GM19328 (cell line): Measurements from ENCODE around the gene CCR5AS.
"Not testable (repeated sequence)": the region's sequence is repeated elsewhere in the genome, so short reads cannot be mapped to it uniquely, and the experiment has no call there.

Experiments used
- ATAC-seq: cut with Tn5 transposase; IDR thresholded peaks from one replicate; pipeline ENCODE4 v1.9.1; 2021; ENCODE audit warnings: mild to moderate bottlenecking, moderate library complexity; ENCODE audit not compliant: unreplicated experiment

CCR5AS gene

GRCh38 chr3:46406788-46407611 lies at the start of gene CCR5AS, which contains the start of gene CCRL2:
Gene CCR5AS (minus strand): TSS chr3:46407066.
Gene CCRL2 (plus strand): TSS chr3:46407259. CDS start chr3:46408080, 821 bp downstream.
- ATAC-seq, result no peak

GRCh38 chr3:46456118-46456517 lies 49.3 kb upstream of the CCR5AS start:
- ATAC-seq, result no peak

GRCh38 chr3:46455231-46456115 lies 48.6 kb upstream of the CCR5AS start:
- no peak for ATAC-seq

GRCh38 chr3:46454606-46455005 lies 47.7 kb upstream of the CCR5AS start:
- ATAC-seq, result no peak

- ATAC-seq, result no peak
These were observed 47.3 kb upstream of the CCR5AS start for GRCh38 chr3:46454209-46454595.

- ATAC-seq, result no peak
These were observed 46.8 kb upstream of the CCR5AS start for GRCh38 chr3:46453526-46454208.

GRCh38 chr3:46449755-46450552 lies 43.1 kb upstream of the CCR5AS start:
- ATAC-seq, result no peak

GRCh38 chr3:46448721-46449120 lies 41.9 kb upstream of the CCR5AS start:
- ATAC-seq, result no peak

GRCh38 chr3:46447228-46447985 lies 40.5 kb upstream of the CCR5AS start:
- ATAC-seq, result no peak

- no peak for ATAC-seq
These were observed 36.0 kb upstream of the CCR5AS start for GRCh38 chr3:46442576-46443530.

- ATAC-seq, result no peak
These were observed 33.8 kb upstream of the CCR5AS start for GRCh38 chr3:46440531-46441294.

- ATAC-seq, result no peak
These were observed 32.0 kb upstream of the CCR5AS start for GRCh38 chr3:46438831-46439230.

- no peak for ATAC-seq
These were observed 28.3 kb upstream of the CCR5AS start for GRCh38 chr3:46435081-46435726.

GRCh38 chr3:46433841-46434240 lies 27.0 kb upstream of the CCR5AS start:
- ATAC-seq, result no peak

- ATAC-seq, result not testable (repeated sequence)
These were observed 26.3 kb upstream of the CCR5AS start for GRCh38 chr3:46433118-46433517.

- not testable (repeated sequence) for ATAC-seq
These were observed 25.0 kb upstream of the CCR5AS start for GRCh38 chr3:46431905-46432304.

- not testable (repeated sequence) for ATAC-seq
These were observed 24.0 kb upstream of the CCR5AS start for GRCh38 chr3:46430879-46431278.
